Duodenal mucosa (tissue), 2 donors: Measurements from ENCODE around the gene DRC1.
"Not testable (repeated sequence)": the region's sequence is repeated elsewhere in the genome, so short reads cannot be mapped to it uniquely, and the experiment has no call there.

Experiments used
- H3K27ac ChIP-seq: one replicate; pipeline ENCODE4 v1.7.0; 2013; ENCODE audit warnings: low read depth, low read length
- H3K27me3 ChIP-seq, 2 donors: one replicate each; pipeline ENCODE4 v1.7.0; 2013; ENCODE audit warnings: low read length in 2 of 2, control low read depth in 1 of 2; ENCODE audit not compliant: insufficient read depth in 2 of 2, control insufficient read depth in 1 of 2
- H3K36me3 ChIP-seq, 2 donors: one replicate each; pipeline ENCODE4 v1.7.0; 2013; ENCODE audit warnings: low read length in 2 of 2, control low read depth in 1 of 2; ENCODE audit not compliant: insufficient read depth in 2 of 2, control insufficient read depth in 1 of 2
- H3K4me1 ChIP-seq, 2 donors: one replicate each; pipeline ENCODE4 v1.7.0; 2013; ENCODE audit warnings: low read length in 2 of 2, control low read depth in 1 of 2; ENCODE audit not compliant: insufficient read depth in 2 of 2, control insufficient read depth in 1 of 2
- H3K4me3 ChIP-seq, 2 donors: one replicate each; pipeline ENCODE4 v1.7.0; 2013; ENCODE audit warnings: low read length in 2 of 2, low read depth in 1 of 2
- H3K9ac ChIP-seq, 2 donors: one replicate each; pipeline ENCODE4 v1.7.0; 2013; ENCODE audit warnings: low read length in 2 of 2, low read depth in 1 of 2
- H3K9me3 ChIP-seq, 2 donors: one replicate each; pipeline ENCODE4 v1.7.0; 2013; ENCODE audit warnings: low read length in 2 of 2, control low read depth in 1 of 2; ENCODE audit not compliant: control insufficient read depth in 1 of 2

Gene DRC1

DNA sequence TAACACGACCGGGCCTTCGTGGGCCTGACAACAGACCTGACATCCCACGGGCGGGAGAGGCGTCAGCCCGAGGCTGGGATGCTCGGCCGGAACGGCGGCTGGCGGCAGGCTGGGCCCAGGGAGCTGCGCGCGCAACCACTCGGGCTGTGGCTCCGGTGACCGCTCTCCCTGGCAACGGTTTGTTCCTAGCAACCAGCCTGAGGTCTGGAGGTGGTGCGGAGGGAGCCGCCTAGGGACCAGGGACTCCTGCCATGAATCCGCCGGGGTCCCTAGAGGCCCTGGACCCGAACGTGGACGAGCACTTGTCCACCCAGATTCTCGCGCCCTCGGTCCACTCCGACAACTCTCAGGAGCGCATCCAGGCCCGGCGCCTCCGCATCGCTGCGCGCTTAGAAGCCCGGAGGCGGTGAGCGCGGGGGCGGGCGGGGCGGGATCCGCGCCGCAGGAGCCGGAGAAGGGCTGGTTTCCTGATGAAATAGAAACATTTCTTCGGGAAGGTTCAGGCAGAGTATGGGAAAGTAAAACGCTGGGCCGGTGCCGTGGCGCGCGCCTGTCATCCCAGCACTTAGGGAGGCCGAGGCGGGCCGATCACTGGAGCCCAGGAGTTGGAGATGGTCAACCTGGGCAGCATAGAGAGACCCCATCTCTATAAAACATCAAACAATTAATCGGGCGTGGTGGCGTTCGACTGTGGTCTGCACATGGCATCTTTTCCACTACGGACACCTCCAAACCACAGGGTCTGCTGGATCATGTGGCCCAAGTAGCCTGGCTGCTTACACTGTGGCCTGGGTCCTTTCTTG lies at the start of gene DRC1:
Gene DRC1 (plus strand): TSS at position 182 of the 803 bp plus-strand sequence. CDS start 70 bp downstream, at position 252.
- H3K27me3 ChIP-seq: no peaks in the 10 kb centered on the region
- peak within 1 kb of the TSS; percentile 47 to 57 for H3K4me3 ChIP-seq
- no peaks in the 10 kb centered on the region for H3K36me3 ChIP-seq
- H3K27ac ChIP-seq: no peak within 1 kb of the TSS
- H3K4me1 ChIP-seq: no peaks in the 10 kb centered on the region
- H3K9me3 ChIP-seq: no peaks in the 10 kb centered on the region
- no peak within 1 kb of the TSS for H3K9ac ChIP-seq

DNA sequence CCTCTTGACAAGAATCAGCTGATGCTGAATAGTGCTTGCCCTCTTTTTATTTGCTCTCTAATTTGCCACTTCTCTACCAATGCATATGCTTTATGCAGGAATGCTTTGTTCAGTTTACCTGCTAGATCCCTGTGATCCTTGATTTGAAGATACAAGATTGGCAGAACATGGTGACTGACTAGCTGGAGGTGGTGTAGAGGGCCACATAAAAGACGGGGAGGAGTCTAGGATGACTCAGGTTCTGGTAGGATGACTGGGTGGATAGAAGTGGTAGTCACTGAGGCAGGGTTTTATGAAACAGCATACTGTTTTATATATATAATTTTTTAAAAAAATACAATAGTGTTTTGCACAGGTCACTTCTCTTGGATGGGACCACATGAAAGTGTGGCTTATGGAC lies 48.8 kb upstream of the DRC1 start:
- H3K36me3 ChIP-seq: no peaks in the 10 kb centered on the region
- H3K9me3 ChIP-seq: no peaks in the 10 kb centered on the region
- no peak overlapping the region for H3K9ac ChIP-seq
- no peaks in the 10 kb centered on the region for H3K27me3 ChIP-seq
- H3K4me3 ChIP-seq: no peak overlapping the region
- H3K27ac ChIP-seq: no peak overlapping the region
- peaks cover 0 to 18% of the 10 kb centered on the region in 2 donors for H3K4me1 ChIP-seq

DNA sequence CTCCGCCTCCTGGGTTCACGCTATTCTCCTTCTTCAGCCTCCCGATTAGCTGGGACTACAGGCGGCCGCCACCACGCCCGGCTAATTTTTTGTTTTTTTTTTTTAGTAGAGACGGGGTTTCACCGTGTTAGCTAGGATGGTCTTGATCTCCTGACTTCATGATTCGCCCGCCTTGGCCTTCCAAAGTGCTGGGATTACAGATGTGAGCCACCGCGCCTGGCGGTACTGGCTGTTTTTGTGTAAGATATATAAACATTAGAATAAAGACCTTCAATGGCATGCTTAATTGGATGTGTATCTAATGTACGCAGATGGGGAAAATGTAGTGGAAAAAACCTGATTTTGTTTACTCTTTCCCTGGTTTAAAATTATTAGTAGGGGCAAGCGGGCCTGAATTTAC lies 47.3 kb upstream of the DRC1 start:
- H3K27ac ChIP-seq, H3K9ac ChIP-seq, H3K36me3 ChIP-seq, H3K27me3 ChIP-seq, H3K4me3 ChIP-seq, H3K4me1 ChIP-seq, H3K9me3 ChIP-seq: not testable (repeated sequence)

DNA sequence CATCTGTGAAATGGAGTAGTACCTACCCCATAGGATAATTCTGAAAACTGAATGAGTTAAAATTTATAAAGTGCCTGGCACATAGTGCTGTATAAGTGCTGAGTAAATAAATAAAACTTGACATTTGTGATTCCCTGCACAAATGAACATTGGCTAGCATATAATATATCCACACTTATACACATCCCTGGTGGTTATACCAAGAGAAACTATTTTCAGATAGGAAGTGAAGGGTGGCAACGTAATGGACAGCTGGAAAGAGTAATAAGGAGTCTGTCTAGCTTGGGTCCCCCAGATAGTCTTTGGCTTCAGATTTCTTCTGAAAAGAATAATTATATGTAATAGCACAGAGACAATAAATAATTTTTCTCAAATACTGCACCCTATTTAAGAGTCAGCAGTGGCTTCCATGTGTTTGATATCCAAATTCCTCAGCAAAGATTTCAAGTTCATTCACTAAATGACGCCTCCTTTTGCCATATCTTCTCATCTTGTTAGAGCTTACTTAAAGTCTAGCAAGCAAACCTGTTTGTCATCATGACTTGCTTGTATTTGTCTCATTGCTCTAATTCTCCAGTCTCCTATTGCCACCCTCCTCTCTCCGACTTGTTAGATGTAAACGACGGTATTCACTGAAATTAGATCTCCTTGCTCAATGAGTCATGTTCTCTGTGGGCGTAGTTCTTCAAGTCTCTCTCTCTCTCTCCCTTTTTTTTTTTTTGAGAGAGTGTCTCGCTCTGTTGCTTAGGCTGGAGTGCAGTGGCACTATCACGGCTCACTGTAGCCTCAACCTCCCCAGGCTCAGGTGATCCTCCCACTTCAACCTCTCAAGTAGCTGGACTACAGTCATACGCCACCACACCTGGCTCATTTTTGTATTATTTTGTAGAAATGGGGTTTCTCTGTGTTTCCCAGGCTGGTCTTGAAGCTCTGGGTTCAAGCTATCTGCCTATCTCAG lies 46.4 kb upstream of the DRC1 start:
- H3K27ac ChIP-seq: no peak overlapping the region
- no peaks in the 10 kb centered on the region for H3K9me3 ChIP-seq
- H3K27me3 ChIP-seq: no peaks in the 10 kb centered on the region
- H3K4me1 ChIP-seq: peaks cover 0 to 15% of the 10 kb centered on the region in 2 donors
- no peaks in the 10 kb centered on the region for H3K36me3 ChIP-seq
- H3K4me3 ChIP-seq: no peak overlapping the region
- no peak overlapping the region for H3K9ac ChIP-seq

DNA sequence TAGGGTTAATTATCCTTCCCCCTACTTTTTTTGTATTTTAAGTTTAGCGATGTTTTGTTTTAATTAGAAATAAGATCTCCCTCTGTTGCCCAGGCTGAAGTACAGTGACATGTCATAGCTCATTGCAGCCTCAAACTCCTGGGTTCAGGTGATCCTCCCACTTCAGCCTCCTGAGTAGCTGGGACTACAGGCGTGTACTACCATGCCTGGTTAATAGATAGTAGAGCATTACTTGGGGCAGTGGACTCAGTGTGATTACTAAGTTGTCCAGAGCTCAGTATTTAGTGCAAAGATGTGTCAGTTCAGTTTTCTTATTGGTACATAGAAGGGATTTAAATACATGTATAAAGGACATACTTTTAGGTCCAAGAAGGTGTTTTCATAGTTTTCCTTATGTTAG lies 45.6 kb upstream of the DRC1 start:
- Histone ChIP-seq H3K9ac (no peak overlapping the region), H3K27me3 (no peaks in the 10 kb centered on the region), H3K4me3 (no peak overlapping the region), H3K36me3 (no peaks in the 10 kb centered on the region), H3K4me1 (peaks cover 0 to 15% of the 10 kb centered on the region in 2 donors), H3K9me3 (no peaks in the 10 kb centered on the region), H3K27ac (no peak overlapping the region)

DNA sequence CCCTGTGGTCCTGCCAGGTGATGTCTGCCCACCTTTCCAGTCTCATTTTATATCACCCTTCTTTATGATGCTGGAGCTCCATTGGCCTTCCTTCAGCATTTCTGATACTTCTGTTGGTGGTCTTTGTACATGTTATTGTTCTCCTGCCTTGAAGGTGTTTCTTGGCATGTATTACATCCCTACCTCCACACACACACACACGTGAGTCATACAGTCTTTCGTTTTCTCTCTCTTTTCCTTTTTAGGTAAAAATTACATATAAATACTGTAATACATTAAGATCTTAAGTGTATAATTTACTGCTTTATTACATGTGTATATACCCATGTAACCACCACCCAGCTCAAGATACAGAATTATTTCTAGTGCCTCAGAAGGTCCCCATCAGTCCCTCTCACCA lies 44.9 kb upstream of the DRC1 start:
- no peak overlapping the region for H3K4me3 ChIP-seq
- H3K36me3 ChIP-seq: no peaks in the 10 kb centered on the region
- no peak overlapping the region for H3K9ac ChIP-seq
- H3K27me3 ChIP-seq: no peaks in the 10 kb centered on the region
- H3K9me3 ChIP-seq: no peaks in the 10 kb centered on the region
- no peak overlapping the region for H3K27ac ChIP-seq
- peaks cover 0 to 15% of the 10 kb centered on the region in 2 donors for H3K4me1 ChIP-seq

DNA sequence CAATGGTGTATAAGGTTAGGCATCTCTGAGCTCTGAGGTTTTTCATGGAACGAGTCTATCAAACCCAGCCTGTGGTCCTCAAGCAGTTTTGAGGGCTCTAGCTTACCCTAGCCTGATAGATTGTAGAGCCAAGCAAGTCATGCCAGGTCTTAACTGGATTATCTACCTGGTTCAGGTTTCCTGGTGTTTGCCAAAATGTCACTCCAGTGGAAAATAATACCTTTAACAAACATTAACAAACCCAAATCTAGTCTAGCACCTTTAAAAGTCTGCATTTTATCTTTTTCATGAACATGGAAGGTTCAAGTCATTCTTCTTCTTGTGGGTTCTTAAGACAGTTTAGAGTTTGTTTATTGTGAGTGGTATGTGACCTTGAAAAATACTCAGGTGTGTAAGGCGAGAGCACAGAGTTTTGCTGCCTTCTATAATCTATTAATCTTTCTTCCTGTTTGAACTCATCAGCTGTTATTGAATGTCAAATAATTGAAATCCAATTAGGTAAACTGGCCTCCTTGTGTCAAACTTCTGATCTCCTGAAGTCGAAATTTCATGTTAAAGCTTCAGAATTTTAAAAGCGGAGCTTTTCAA lies 41.7 kb upstream of the DRC1 start:
- H3K27ac ChIP-seq: no peak overlapping the region

DNA sequence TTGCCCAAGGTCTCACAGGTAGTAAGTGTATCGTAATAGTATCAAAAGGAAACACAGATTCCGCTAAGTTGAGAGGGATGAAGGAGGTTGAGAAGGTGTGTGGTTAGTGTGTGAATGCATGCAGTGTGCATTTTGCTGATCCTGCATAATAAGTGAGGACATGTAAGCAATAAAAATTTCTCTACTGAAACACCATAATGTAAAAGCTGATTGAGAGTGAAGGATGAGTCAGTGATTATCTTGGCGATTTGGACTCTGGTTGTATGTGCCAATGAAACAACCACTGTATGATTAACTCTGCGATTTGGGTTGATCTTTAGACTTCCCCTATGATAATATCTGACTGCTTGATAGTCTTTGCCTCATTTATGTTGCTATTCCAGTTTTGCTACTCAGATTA lies 38.4 kb upstream of the DRC1 start:
- Histone ChIP-seq H3K36me3 (peaks cover 2 to 24% of the 10 kb centered on the region in 2 donors), H3K9ac (no peak overlapping the region), H3K27ac (no peak overlapping the region), H3K9me3 (no peaks in the 10 kb centered on the region), H3K4me3 (no peak overlapping the region), H3K4me1 (peaks cover 0 to 10% of the 10 kb centered on the region in 2 donors), H3K27me3 (no peaks in the 10 kb centered on the region)

More for the DNA sequence above, 41.7 kb upstream of the DRC1 start:
- Histone ChIP-seq H3K27me3 (no peaks in the 10 kb centered on the region), H3K9ac (no peak overlapping the region), H3K4me3 (no peak overlapping the region), H3K36me3 (peaks cover 0 to under 1% of the 10 kb centered on the region in 2 donors), H3K4me1 (peaks cover 0 to 19% of the 10 kb centered on the region in 2 donors), H3K9me3 (no peaks in the 10 kb centered on the region)

DNA sequence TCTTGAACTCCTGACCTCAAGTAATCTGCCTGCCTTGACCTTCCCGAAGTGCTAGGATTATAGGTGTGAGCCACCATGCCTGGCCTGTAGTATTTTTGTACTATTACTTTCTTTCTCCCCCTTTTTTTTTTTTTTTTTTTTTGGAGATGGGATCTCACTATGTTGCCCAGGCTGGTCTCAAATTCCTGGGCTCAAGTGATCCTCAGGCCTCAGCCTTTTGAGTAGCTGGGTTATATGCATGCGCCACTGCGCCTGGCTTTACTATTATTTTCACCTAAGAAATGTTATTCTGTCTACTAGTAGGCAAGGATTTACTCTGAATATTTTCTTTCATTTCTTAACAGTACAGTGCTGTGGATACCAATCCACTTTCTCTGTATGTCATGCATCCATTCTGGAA lies 37.8 kb upstream of the DRC1 start:
- H3K27ac ChIP-seq: no peak overlapping the region
- no peak overlapping the region for H3K9ac ChIP-seq
- H3K27me3 ChIP-seq: no peaks in the 10 kb centered on the region
- no peaks in the 10 kb centered on the region for H3K9me3 ChIP-seq
- peaks cover 3 to 25% of the 10 kb centered on the region in 2 donors for H3K36me3 ChIP-seq
- peaks cover 0 to 10% of the 10 kb centered on the region in 2 donors for H3K4me1 ChIP-seq
- no peak overlapping the region for H3K4me3 ChIP-seq

DNA sequence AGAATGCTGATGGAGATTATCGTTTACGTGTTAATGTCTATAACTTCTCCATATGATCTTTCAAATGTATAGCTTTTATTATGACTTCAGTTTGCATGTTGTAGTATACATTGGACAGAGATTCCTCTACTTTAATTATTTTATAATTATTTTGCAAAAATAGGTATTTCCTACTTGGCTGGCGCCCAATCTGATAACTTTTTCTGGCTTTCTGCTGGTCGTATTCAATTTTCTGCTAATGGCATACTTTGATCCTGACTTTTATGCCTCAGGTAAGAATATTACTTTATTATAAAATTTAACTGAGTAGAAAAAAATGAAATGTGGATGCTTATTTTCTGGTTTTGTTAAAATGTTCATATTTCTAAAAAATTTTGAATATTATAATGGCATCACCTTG lies 37.1 kb upstream of the DRC1 start:
- Histone ChIP-seq H3K27ac (no peak overlapping the region), H3K4me1 (peaks cover 0 to 8% of the 10 kb centered on the region in 2 donors), H3K9me3 (no peaks in the 10 kb centered on the region), H3K27me3 (no peaks in the 10 kb centered on the region), H3K4me3 (no peak overlapping the region), H3K36me3 (peaks cover 3 to 30% of the 10 kb centered on the region in 2 donors), H3K9ac (no peak overlapping the region)
